ENCODE results near the gene PCBP3. TPM values are rescaled to one million over a fixed set of nuclear protein-coding genes. Genes with fewer than 3 reads are reported as not detected.

PCBP3 gene
- total RNA-seq, 6 experiments from 2014 or later = 0.37 to 1.5 (median 0.69) TPM

DNA sequence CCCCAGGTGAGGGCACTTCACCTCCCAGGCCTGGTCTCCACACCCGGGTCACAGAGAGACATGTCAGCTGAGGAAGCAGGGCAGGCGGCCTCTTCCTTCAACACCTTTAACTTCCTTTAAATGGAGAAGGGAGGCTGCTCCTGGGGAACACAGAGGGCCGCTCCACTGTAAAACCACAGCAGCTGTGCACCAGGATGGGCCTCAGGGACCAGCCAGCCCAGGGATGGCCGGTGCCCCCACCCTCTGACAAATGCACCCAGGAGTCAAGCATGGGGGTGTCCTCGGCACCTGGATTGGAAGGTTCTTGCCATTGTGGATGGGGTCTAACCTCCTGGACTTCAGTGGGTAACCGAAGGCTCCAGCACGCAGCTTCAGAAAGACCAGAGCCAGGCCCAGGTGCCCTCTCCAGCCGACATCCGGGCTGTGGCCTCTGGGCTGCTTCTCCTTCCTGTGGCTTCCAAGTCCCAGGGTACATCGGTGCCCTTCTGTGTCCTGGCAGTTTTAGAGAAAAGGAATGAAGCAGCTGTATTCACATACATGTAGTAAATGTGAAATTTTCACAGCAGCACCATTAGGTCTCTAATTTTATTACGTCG lies 216.3 kb downstream of the PCBP3 start:
- no peak for TF ChIP-seq POLR2A (IDR thresholded peaks at IDR 0.05)
- no peak for ATAC-seq
- Histone ChIP-seq H3K9me3 (no peaks in the 10 kb centered on the region), H3K36me3 (no peaks in the 10 kb centered on the region), H3K27ac (no peak overlapping the region), H3K4me3 (no peak overlapping the region), H3K4me1 (peaks cover 0 to 9% (median 0%) of the 10 kb centered on the region in 4 donors), H3K27me3 (no peaks in the 10 kb centered on the region)
- intact Hi-C loops (cut with DNase I) = no loop called here
- 100% methylated on average over 2 of the region's 12 CpGs for WGBS (ENCODE audit: insufficient coverage, low coverage, low lambda C conversion rate, missing lambda C conversion rate)
- DNase-seq = no peak

DNA sequence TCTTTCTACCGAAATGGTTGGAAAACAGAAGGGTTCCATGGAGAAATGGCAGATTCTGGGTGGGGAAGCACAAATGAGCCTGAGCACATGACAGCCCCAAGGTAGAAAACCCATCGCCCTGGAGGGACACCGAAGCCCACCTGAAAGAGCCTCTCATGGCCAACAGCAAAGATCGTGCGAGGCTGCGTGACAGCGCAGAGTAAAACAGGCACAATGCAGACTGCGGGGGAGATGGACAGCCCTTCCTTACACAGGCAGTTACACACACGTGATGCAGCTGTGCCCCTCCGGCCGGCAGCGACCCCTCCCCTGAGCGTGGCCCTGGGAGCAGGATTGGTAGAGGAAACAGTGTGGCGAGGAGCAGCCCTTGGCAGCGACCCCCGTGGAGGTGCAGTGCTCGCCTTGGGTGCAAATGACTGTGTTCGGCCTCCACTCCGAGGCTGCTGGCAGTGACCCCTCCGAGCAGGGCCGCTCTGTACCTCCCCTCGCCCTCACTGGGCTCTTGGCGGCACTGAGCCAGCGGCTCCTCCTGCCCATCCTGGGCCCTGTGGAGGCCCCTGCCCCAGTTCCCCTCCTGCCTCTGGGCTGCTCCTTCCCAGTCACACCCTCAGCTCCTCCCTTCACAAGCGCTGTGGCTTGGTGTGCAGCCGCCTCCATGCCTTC lies 217.1 kb downstream of the PCBP3 start:
- intact Hi-C loops (cut with DNase I) = no loop called here
- peaks cover 0 to 9% (median 0%) of the 10 kb centered on the region in 4 donors for H3K4me1 ChIP-seq
- no peak overlapping the region for H3K27ac ChIP-seq
- no peaks in the 10 kb centered on the region for H3K9me3 ChIP-seq
- no peak for ATAC-seq
- no peak for DNase-seq
- 90% methylated on average over 5 of the region's 26 CpGs for WGBS (ENCODE audit: insufficient coverage, low coverage, low lambda C conversion rate, missing lambda C conversion rate)
- H3K36me3 ChIP-seq = no peaks in the 10 kb centered on the region
- H3K4me3 ChIP-seq = no peak overlapping the region
- no peak for TF ChIP-seq POLR2A (IDR thresholded peaks at IDR 0.05)
- TF ChIP-seq, protein P1, sequence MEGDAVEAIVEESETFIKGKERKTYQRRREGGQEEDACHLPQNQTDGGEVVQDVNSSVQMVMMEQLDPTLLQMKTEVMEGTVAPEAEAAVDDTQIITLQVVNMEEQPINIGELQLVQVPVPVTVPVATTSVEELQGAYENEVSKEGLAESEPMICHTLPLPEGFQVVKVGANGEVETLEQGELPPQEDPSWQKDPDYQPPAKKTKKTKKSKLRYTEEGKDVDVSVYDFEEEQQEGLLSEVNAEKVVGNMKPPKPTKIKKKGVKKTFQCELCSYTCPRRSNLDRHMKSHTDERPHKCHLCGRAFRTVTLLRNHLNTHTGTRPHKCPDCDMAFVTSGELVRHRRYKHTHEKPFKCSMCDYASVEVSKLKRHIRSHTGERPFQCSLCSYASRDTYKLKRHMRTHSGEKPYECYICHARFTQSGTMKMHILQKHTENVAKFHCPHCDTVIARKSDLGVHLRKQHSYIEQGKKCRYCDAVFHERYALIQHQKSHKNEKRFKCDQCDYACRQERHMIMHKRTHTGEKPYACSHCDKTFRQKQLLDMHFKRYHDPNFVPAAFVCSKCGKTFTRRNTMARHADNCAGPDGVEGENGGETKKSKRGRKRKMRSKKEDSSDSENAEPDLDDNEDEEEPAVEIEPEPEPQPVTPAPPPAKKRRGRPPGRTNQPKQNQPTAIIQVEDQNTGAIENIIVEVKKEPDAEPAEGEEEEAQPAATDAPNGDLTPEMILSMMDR (IDR thresholded peaks at IDR 0.05) = no peak
- no peaks in the 10 kb centered on the region for H3K27me3 ChIP-seq

DNA sequence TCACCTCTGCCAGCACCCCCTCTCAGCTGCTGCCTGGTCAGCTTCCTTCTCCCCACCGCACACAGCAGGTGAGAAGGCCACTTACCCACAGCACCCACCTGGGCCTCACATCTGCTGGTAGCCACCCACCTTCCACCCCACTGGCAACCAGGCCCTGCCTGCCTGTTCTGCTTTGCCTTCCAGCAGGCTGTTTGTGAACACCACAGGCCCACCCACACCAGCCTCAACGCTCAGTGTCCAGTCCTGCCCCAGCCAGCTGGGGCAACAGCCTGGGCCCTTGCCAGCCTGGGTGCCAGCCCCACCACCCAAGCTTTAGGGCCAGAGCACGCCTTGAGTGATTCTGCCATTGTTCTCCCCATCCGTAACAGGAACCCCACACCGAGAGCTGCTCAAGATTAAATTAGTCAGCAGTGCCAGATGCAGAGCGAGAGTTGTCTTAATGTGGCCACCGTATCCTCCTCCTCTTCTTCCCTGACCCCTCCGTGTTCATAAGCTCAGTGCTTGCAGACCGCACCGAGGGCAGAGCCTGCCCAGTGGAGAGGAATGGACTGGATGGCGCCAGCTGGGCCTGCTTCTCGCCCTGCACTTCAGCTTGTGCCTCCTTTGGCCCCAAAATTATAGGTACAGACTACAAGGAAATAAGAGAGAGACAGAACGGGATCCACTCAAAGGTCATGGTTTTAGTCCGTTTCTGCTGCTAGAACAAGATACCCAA lies 217.8 kb downstream of the PCBP3 start:
- WGBS (ENCODE audit: insufficient coverage, low coverage, low lambda C conversion rate, missing lambda C conversion rate) = 72% methylated on average over 10 of the region's 14 CpGs
- no peak overlapping the region for H3K4me3 ChIP-seq
- no peaks in the 10 kb centered on the region for H3K9me3 ChIP-seq
- no peaks in the 10 kb centered on the region for H3K36me3 ChIP-seq
- intact Hi-C loops (cut with DNase I) = no loop called here
- DNase-seq = no peak
- no peaks in the 10 kb centered on the region for H3K27me3 ChIP-seq
- TF ChIP-seq, protein P1 (IDR thresholded peaks at IDR 0.05) = no peak
- no peak for TF ChIP-seq POLR2A (IDR thresholded peaks at IDR 0.05)
- ATAC-seq = no peak
- peaks cover 0 to 9% (median 0%) of the 10 kb centered on the region in 4 donors for H3K4me1 ChIP-seq
- no peak overlapping the region for H3K27ac ChIP-seq

DNA sequence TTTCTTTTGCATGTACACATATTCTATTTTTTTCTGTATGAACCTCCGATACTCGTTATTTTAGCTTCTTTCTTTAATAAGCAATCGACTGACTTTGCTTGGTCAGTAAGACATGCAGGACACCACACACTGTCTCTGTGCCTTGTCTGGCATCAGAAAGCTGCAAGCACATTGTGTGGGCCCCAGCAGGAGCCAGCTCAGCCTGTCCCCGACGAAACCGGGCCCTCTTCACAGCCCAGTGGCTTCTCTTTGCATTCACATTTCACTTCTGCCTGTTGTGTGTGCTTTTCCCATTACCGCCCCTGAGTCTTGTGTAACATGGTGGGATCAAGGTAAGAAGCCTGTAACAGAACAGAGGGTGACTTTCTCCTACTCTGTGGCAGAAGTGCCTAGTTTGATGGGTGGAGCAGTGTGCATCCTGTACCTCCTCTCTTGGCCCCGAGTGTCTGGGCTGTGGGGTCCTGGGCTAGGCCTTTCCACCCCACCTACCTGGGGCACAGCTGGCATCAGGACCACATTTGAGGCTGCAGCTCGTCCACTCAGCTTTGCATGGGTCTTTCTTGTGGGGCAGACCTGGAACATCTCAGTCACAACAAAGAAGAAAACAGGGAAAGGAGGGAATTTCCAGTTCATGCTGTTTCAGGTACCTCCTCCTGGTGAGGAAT lies 219.2 kb downstream of the PCBP3 start:
- no peak overlapping the region for H3K27ac ChIP-seq
- TF ChIP-seq, protein P1 (IDR thresholded peaks at IDR 0.05) = no peak
- no peak for TF ChIP-seq POLR2A (IDR thresholded peaks at IDR 0.05)
- no peak for DNase-seq
- 62% methylated on average over 9 of the region's 9 CpGs for WGBS (ENCODE audit: insufficient coverage, low coverage, low lambda C conversion rate, missing lambda C conversion rate)
- no peaks in the 10 kb centered on the region for H3K36me3 ChIP-seq
- H3K9me3 ChIP-seq = no peaks in the 10 kb centered on the region
- no peak overlapping the region for H3K4me3 ChIP-seq
- no peak for ATAC-seq
- intact Hi-C loops (cut with DNase I) = no loop called here
- no peaks in the 10 kb centered on the region for H3K27me3 ChIP-seq
- peaks cover 0 to 9% (median 0%) of the 10 kb centered on the region in 4 donors for H3K4me1 ChIP-seq

Measured in right lobe of liver (tissue), 6 donors.